HG02885 (cell line): ENCODE measurements around the gene KLF16.
A peak's percentile ranks its signal among the peaks of the same experiment; 100 is the strongest.

ENCODE experiments used
- ATAC-seq: cut with Tn5 transposase; IDR thresholded peaks from one replicate; pipeline ENCODE4 v1.9.1; 2021; ENCODE audit warnings: mild to moderate bottlenecking; ENCODE audit not compliant: unreplicated experiment, poor library complexity

The KLF16 gene

GRCh38 chr19:1812426-1813191 is 50.8 kb downstream of the KLF16 start:
- ATAC-seq, result peak; percentile 79

GRCh38 chr19:1811942-1812425 is 51.4 kb downstream of the KLF16 start, which contains the start of gene ATP8B3:
TSS of gene ATP8B3 (minus strand) at chr19:1812276. CDS start at chr19:1811736, 540 bp downstream.
- no peak for ATAC-seq

GRCh38 chr19:1811472-1811894 is 51.9 kb downstream of the KLF16 start:
- ATAC-seq, result no peak

GRCh38 chr19:1810439-1811160 is 52.8 kb downstream of the KLF16 start:
- ATAC-seq, result no peak

- no peak for ATAC-seq
Measured at GRCh38 chr19:1809678-1810077, 53.7 kb downstream of the KLF16 start.

- ATAC-seq, result no peak
Measured at GRCh38 chr19:1808395-1808731, 55.0 kb downstream of the KLF16 start.

- no peak for ATAC-seq
Measured at GRCh38 chr19:1807695-1808394, 55.5 kb downstream of the KLF16 start.

GRCh38 chr19:1807030-1807694 is 56.2 kb downstream of the KLF16 start:
- ATAC-seq, result no peak

- ATAC-seq, result no peak
Measured at GRCh38 chr19:1806184-1807029, 57.0 kb downstream of the KLF16 start.

- ATAC-seq, result no peak
Measured at GRCh38 chr19:1805401-1806183, 57.8 kb downstream of the KLF16 start.

GRCh38 chr19:1804858-1805257 is 58.5 kb downstream of the KLF16 start:
- no peak for ATAC-seq
